ENCODE results near the gene STX18.

DNA sequence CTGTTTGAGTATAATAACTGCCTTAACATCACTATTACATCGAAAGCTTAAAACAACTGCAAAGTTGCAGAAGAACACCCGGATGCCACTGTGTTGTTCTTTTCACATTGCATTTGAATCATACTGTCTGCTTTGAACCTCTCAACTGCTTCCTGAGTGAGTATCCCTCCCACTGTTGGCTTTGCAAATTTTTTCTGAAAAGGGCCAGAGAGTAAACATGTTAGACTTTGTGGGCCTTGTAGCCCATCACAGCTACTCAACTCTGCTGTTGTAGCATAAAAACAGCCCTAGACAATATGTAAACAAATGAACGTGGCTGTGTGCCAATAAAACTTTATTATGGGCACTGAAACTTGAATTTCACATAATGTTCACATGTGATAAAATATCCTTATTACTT, 78.9 kb downstream of the STX18 start:
- TF ChIP-seq CTCF (IDR thresholded peaks at IDR 0.05 in 2 of 3, conservative IDR thresholded peaks at IDR 0.05 in 1 of 3; ENCODE audit: borderline replicate concordance in 1 of 3, insufficient read depth in 1 of 3, low read depth in 2 of 3, low read length in 2 of 3) (no peak), SP1 (IDR thresholded peaks at IDR 0.05; ENCODE audit: low read depth) (no peak), ZNF274 (IDR thresholded peaks at IDR 0.05; ENCODE audit: low read depth, low read length) (no peak), EZH2 (IDR thresholded peaks at IDR 0.05) (no peak), TCF7L2 (IDR thresholded peaks at IDR 0.05; ENCODE audit: borderline replicate concordance, extremely low read depth, insufficient read depth, insufficient read length) (no peak)
